ENCODE measurements around the gene ERI3.

The ERI3 gene

DNA sequence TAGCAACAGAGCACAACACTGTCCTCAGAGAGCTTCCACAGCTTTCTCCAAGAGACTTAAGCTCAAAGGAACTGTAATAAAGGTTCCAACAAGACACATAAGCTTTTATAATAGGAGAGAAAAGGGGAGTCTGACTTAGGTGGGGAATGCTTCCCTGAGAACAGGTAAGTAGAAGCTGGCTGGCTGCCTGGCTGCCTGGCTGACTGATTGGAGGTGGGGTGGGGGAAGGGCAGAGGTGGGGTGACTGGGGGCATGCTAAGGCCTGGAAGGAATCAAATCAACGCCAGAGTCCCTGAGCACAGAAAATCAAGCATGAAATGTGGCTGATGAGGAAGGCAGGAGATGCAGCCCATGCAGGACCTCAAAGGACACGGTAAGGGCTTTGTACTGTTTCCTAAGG is 96.0 kb downstream of the ERI3 start:
- DNase-seq, result no peak

DNA sequence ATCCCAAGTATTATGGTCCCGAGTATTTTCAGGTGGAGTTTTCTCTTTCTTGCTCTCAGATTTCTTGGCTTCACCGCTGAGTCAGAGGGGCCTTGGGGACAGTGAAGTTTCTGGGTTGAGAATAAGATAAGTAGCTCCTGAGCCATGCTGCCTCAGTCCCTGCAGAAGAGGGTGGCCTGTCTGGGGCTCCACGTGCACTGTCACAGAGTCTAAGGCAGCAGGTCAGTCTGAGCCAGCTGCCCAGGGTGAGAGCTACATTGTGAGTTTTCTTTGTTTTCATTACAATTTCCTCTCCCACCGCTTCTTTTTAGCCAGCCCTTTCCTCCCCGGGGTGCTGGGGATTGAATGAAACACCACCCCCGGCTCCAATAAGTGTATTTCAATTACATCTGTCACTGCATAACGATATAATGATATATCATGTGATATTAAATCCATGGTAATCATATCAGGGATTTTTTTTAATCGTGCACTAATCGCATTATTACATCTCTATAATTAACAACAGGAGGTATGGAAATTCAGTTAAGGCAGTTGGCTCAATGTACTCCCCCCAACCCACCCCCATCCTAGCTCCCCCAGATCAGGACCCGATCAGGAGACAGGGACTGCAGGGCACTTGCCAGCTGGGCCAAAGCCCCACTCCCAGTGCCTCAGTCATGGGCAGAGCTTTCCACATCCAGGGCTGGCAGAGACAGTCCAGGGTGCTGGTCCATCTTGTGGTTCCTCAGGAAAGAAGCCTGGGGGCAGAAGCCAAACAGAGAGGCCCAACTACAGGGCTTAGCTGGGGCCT is 98.1 kb downstream of the ERI3 start:
- DNase-seq, result no peak

DNA sequence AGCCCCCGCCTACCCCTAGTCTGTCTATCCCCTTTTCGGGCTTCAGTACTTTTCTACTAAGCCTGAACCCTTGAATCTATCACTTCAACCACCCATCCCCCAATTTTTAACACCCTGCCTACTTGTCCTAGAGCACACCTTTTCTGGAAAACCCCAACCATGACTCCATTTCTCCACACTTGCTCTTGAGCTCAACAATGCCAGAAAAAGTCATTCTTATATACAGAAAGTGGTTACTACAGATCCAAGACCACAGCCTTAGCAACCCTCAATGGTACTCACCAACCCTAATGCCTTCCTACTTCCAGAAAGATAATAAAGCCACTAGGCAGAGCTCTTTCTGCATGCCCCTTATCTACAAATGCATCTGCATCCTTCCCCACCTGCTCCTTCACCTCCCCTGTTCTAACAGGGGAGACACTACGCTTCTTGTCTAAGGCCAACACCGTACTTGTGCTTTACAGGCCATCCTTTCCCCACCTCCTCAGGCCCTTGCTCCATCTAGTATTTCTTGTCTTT is 100.6 kb downstream of the ERI3 start:
- no peak for DNase-seq

- no peak for DNase-seq
Measured at GRCh38 chr1:44251989-44252671, 102.9 kb downstream of the ERI3 start.

GRCh38 chr1:44251486-44251885 is 103.6 kb downstream of the ERI3 start:
- no peak for DNase-seq

DNA sequence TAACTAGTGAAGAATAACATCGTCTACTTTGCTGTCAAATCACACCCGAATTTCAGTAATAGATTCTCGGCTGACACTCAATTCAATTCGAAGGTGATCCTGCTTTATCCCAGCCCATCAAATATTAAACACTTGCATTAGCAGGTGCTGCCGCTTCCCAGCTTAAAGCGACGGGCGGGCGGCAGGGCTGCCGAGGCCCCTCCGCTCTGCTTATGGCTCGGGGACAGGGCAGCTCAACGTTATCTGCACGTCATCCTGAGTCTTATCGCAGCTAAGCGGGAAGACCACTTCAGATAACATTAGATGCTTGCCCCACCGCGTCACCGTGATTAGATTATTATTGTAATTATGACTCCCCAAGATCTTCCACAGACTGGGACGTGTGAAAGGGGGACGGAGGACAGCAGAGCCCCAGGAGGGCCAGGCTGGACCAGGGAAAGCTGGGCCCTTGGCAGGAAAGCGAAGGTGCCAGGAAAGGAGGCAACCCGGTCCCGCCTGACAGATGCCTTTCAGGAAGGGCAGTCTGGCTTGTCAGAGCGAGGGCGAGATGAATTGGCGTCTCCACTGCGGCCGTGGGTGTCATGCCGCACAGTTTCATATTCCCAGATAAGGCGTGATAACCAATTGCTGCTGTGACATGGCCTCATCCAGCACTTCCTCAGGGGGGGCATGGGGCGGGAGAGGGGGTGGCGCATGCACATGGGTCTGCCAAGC is 104.8 kb downstream of the ERI3 start:
- DNase-seq, result no peak

DNA sequence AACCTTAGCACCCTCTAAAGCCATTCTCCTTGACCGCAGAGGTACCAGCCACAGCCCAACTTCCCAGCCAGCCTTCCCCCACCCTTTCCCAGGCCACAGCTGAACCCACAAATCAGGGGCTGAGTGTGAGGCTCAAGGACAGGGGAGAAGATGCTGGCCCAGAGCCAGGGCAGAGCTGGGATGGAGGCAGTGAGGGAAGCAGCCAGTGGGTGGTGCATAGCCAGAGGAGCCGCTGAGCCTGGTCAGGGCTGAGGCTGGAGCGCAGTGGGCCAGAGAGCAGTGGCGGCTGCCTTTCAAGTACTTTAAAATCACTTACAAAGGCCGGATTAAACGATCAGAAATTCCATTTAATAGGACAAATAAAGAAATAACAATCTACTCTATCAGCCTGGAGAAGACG is 105.5 kb downstream of the ERI3 start:
- no peak for DNase-seq

DNA sequence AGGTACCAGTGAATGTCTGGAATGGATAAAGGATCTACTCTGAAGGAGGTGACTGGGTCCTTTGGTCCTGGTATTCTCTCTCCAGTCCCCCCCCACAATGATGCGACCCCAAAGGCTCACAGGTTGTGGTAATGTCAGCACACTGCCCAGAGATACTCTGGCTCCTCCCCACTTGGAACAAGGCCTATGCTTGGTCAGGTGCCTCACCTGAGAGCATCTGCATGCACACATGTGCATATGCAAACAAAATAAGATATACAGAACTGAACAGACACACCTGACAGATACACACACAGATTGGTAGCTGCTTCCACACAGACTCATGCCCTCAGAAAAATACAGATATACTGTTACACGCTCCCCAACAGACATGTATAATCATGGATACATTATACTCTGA is 108.3 kb downstream of the ERI3 start:
- no peak for DNase-seq

- no peak for DNase-seq
Measured at GRCh38 chr1:44244986-44245385, 110.1 kb downstream of the ERI3 start.

GRCh38 chr1:44243782-44244495 is 111.1 kb downstream of the ERI3 start:
- DNase-seq, result no peak

DNA sequence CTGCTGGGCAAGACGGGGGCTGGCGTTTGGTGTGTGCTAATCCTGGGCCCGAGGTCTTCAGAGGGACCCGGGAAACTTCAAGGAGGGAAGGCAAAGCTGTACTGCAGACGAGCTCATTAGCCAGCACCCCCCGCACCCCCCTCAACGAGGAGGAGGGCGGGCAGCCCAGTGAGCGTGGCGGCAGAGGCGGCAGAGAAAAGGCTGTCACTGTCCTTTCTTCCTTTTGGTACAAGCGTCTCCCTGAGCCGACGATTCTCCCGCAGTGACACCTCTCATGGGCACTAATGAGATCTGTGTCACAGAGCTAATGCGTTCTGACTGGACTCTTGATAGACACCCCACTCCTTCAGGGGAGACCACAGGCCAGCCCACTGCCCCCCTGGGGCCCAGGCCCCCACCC is 112.3 kb downstream of the ERI3 start:
- no peak for DNase-seq

- DNase-seq, result no peak
Measured at GRCh38 chr1:44240802-44241671, 114.0 kb downstream of the ERI3 start.

DNA sequence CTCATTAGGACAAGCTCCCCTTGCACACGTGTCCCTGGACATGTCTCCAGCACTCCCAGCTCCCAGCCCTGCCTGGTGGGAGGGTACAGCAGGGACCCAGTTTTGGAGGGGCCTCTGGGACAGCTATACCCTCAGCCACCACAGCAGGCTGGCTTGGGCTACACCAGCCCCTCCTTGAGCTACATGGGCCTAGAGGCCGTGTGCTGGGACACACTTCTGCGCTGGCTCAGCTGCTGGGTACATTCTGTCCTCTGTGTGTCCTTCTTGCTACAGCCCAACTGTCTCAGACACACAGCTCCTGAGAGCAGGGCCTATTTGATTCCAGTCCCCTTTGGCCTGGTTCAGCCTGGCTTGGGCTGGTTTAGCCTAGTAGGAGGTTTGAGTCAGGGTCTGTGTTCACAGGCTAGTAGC is 115.1 kb downstream of the ERI3 start:
- DNase-seq, result no peak

- no peak for DNase-seq
Measured at GRCh38 chr1:44239331-44239960, 115.6 kb downstream of the ERI3 start.

DNA sequence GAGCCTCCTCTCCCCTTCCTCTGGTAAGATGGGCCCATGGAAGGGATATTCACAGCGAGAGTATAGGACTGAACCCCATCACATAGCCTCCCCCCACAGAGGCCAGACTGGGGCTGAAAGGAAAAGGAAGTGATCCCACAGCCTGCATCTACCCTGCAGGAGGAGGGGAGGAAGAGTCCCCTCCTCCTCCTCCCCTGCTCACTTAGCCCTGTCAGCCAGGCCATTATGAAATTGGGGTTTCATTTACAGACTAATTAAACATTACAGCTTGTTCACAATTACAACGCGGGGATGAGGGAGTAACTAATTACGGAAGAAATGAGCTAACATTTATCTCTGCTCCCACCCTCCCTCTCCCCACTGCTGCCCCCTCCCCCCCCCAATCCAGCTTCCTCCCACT is 116.4 kb downstream of the ERI3 start:
- no peak for DNase-seq

DNA sequence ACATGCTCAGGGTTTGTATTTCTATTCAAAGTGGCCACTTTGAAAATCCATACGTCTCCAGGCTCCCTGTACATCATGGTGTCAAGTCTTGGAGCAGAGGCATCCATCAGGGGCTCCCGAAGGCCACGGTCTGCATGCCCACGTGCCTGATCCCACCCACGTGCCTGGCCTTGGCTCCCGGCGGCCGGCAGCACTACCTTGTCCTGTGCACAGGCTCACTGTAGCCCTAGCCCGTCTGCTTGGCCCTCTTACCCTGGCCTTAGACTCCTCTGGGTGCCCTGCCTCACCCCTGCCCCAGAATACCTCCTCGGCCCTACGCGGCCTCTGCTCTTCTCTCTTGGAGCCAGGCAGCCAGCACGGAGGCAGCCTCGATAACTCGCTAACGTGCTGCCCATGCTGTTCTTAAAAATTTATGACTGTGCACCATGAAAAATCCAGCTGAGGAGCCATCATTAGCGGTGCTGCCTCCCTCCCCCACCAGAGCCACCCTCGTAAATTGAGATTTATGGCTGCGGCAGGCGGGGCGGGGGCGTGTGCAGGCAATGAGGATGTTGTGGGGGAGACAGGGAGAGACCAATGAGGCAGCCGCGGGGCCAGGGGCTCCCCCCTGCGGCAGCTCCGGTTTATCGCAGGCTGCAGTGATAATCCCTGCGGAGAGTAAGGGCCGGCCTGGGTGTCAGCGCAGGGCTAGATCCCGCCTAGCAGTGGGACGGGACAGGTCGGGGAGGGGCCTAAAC is 117.2 kb downstream of the ERI3 start:
- DNase-seq, result no peak

GRCh38 chr1:44236490-44237272 is 118.4 kb downstream of the ERI3 start:
- DNase-seq, result no peak

DNA sequence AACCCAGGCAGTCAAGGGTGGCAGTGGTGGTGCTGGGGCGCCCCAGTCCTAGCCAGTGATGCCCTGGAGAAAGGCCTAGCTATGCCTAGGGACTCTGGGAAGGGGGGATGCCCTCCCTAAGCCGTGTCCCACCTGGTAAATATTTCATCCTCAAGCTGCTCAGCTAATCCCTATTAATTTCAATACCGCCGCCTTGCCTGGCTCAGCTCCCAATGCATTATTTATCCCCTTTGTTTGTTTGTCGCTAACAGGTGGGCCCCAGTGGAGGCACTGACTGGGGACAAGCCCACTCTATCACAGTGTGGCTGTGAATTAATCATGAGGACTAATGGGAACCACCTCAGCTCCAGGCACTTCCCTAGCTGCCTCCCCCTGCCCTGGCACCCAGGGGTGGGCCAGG is 119.2 kb downstream of the ERI3 start:
- DNase-seq, result no peak

- DNase-seq, result no peak
Measured at GRCh38 chr1:44233593-44233992, 121.5 kb downstream of the ERI3 start.

GRCh38 chr1:44230796-44231195 is 124.3 kb downstream of the ERI3 start:
- no peak for DNase-seq

Data from NCI-H345 (cell line).